ENCODE results near the gene CRHR1. TPM values are rescaled to one million over a fixed set of nuclear protein-coding genes. Genes with fewer than 3 reads are reported as not detected.

CRHR1 gene
- total RNA-seq, 1 experiment from 2014 or later = 1.6 TPM

GRCh38 chr17:45791041-45791582 is 7.0 kb downstream of the CRHR1 start (continued):
- TF ChIP-seq, protein P1, sequence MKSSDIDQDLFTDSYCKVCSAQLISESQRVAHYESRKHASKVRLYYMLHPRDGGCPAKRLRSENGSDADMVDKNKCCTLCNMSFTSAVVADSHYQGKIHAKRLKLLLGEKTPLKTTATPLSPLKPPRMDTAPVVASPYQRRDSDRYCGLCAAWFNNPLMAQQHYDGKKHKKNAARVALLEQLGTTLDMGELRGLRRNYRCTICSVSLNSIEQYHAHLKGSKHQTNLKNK (CRISPR knock-in tag; IDR thresholded peaks at IDR 0.05) = no peak
- no peak for TF ChIP-seq ZNF671 (CRISPR knock-in tag; IDR thresholded peaks at IDR 0.05)
- no peak for TF ChIP-seq NFE2L1 (CRISPR knock-in tag; IDR thresholded peaks at IDR 0.05)
- TF ChIP-seq FOXK1 (CRISPR knock-in tag; IDR thresholded peaks at IDR 0.05) = no peak

DNA sequence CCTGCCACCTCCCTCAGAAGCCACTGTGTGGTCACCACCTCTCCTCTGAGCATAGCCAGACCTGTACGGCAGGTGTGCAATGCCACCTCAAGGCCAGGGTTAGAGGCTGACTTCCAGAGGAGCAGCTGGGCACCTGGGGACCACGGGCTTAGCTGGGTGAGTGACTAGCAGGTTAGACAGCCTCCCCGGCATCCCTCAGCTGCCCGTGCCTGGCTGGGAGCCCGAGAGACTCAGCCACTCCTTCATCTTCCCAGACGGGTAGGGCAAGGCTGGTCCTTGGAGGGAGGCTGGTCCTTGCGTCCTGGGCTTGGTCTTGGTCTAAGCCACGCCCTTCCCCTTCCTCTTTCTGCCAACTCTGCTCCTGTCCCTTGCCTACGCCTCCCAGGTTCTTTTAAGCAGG is 7.8 kb downstream of the CRHR1 start:
- Mint-ChIP-seq H3K27me3 (ENCODE audit: low read depth) (peaks cover 26% of the 10 kb centered on the region), H3K9me3 (no peaks in the 10 kb centered on the region), H3K4me1 (peaks cover 38% of the 10 kb centered on the region), H3K27ac (no peak overlapping the region), H3K4me3 (no peak overlapping the region), H3K36me3 (no peaks in the 10 kb centered on the region)
- ATAC-seq = peak; percentile 13; the same call in 1 of the 2 replicates
- ChIA-PET POLR2A (no interaction called here), CTCF (interaction anchor here (1.1 to 6.7 kb wide), 5 partner anchors 8 to 152 kb away, joined by 3 to 87 read pairs (median 4); partner anchors contain the start of gene CRHR1)
- TF ChIP-seq TEAD4 (CRISPR knock-in tag; IDR thresholded peaks at IDR 0.05) (no peak), SMAD3 (CRISPR knock-in tag; IDR thresholded peaks at IDR 0.05; ENCODE audit: borderline replicate concordance) (no peak), E2F1 (CRISPR knock-in tag; IDR thresholded peaks at IDR 0.05) (no peak), ATF1 (CRISPR knock-in tag; IDR thresholded peaks at IDR 0.05) (no peak), ARID4B (CRISPR knock-in tag; IDR thresholded peaks at IDR 0.05; ENCODE audit: borderline replicate concordance) (no peak), CREB1 (CRISPR knock-in tag; IDR thresholded peaks at IDR 0.05) (no peak), HMGA2 (CRISPR knock-in tag; IDR thresholded peaks at IDR 0.05) (no peak), KAT7 (CRISPR knock-in tag; IDR thresholded peaks at IDR 0.05; ENCODE audit: borderline replicate concordance) (no peak), ZBTB43 (CRISPR knock-in tag; IDR thresholded peaks at IDR 0.05) (no peak), MYBL2 (CRISPR knock-in tag; IDR thresholded peaks at IDR 0.05) (no peak), SOX15 (CRISPR knock-in tag; IDR thresholded peaks at IDR 0.05) (no peak), SP1 (CRISPR knock-in tag; conservative IDR thresholded peaks at IDR 0.05) (no peak), SMAD4 (CRISPR knock-in tag; IDR thresholded peaks at IDR 0.05) (no peak), NFATC4 (CRISPR knock-in tag; IDR thresholded peaks at IDR 0.05) (no peak)
- TF ChIP-seq, protein P2, sequence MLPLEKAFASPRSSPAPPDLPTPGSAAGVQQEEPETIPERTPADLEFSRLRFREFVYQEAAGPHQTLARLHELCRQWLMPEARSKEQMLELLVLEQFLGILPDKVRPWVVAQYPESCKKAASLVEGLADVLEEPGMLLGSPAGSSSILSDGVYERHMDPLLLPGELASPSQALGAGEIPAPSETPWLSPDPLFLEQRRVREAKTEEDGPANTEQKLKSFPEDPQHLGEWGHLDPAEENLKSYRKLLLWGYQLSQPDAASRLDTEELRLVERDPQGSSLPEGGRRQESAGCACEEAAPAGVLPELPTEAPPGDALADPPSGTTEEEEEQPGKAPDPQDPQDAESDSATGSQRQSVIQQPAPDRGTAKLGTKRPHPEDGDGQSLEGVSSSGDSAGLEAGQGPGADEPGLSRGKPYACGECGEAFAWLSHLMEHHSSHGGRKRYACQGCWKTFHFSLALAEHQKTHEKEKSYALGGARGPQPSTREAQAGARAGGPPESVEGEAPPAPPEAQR (CRISPR knock-in tag; IDR thresholded peaks at IDR 0.05) = no peak
- TF ChIP-seq, protein P3, sequence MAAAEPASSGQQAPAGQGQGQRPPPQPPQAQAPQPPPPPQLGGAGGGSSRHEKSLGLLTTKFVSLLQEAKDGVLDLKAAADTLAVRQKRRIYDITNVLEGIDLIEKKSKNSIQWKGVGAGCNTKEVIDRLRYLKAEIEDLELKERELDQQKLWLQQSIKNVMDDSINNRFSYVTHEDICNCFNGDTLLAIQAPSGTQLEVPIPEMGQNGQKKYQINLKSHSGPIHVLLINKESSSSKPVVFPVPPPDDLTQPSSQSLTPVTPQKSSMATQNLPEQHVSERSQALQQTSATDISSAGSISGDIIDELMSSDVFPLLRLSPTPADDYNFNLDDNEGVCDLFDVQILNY (CRISPR knock-in tag; IDR thresholded peaks at IDR 0.05) = no peak
- TF ChIP-seq, protein P4, sequence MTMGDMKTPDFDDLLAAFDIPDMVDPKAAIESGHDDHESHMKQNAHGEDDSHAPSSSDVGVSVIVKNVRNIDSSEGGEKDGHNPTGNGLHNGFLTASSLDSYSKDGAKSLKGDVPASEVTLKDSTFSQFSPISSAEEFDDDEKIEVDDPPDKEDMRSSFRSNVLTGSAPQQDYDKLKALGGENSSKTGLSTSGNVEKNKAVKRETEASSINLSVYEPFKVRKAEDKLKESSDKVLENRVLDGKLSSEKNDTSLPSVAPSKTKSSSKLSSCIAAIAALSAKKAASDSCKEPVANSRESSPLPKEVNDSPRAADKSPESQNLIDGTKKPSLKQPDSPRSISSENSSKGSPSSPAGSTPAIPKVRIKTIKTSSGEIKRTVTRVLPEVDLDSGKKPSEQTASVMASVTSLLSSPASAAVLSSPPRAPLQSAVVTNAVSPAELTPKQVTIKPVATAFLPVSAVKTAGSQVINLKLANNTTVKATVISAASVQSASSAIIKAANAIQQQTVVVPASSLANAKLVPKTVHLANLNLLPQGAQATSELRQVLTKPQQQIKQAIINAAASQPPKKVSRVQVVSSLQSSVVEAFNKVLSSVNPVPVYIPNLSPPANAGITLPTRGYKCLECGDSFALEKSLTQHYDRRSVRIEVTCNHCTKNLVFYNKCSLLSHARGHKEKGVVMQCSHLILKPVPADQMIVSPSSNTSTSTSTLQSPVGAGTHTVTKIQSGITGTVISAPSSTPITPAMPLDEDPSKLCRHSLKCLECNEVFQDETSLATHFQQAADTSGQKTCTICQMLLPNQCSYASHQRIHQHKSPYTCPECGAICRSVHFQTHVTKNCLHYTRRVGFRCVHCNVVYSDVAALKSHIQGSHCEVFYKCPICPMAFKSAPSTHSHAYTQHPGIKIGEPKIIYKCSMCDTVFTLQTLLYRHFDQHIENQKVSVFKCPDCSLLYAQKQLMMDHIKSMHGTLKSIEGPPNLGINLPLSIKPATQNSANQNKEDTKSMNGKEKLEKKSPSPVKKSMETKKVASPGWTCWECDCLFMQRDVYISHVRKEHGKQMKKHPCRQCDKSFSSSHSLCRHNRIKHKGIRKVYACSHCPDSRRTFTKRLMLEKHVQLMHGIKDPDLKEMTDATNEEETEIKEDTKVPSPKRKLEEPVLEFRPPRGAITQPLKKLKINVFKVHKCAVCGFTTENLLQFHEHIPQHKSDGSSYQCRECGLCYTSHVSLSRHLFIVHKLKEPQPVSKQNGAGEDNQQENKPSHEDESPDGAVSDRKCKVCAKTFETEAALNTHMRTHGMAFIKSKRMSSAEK (CRISPR knock-in tag; IDR thresholded peaks at IDR 0.05; ENCODE audit: borderline replicate concordance) = no peak
- no peak for DNase-seq (ENCODE audit: low spot score)
